GM11168 (cell line): ENCODE results near the gene FAM234A.
"Not testable (repeated sequence)": the region's sequence is repeated elsewhere in the genome, so short reads cannot be mapped to it uniquely, and the experiment has no call there.

Experiments
- in situ Hi-C: fragments of 300-500 bp; cut with MboI; formaldehyde crosslinking; loops from one replicate; pipeline ENCODE4 v1.12.0; 2022; ENCODE audit warnings: low sequenced_read_pairs; ENCODE audit not compliant: unreplicated experiment

The FAM234A gene

GRCh38 chr16:234468-235305, at the start of gene FAM234A:
TSS of gene FAM234A (plus strand) at chr16:234821. CDS start at chr16:254414, 19,593 bp downstream.
- in situ Hi-C loops, result no loop called here

DNA sequence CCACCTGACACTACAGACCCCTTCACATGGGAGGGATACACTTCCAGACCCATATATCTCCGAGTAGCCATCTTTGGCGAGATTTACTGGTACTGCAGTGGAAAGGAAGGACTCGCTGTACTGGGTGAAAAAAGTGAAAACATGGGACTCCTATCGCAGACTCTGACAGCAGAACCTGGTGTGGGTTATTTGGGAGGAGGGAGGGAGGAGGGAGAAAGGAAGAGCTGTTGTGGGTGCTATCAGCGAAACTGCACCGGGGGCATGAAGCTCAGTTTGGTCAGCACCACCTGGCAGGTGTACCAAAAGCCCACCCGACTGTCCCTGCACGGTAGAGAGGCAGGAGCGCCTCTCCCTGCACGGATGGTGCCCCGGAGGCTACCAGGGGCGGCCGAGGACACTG, 49.4 kb upstream of the FAM234A start:
- in situ Hi-C loops, result no loop called here

DNA sequence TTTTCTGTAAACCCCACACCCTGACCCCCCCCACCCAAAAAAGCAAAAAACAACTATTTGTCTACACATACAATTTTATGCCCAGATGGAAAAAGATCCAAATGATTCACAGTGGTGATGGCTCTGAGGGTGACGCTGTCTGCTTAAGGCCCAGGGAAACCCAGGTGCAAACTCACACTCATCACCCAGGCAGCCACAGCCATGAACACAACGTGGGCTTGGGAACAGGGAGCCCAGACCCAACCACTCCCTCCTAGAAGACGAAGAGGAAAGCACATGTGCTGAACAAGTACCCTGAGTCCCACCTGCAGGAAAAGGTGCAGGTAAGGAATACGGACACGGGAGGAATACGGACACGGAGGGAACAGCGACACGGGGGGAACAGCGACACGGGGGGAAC, 48.9 kb upstream of the FAM234A start:
- in situ Hi-C loops, result no loop called here

- in situ Hi-C loops, result no loop called here
Measured at GRCh38 chr16:187330-187729, 47.3 kb upstream of the FAM234A start.

DNA sequence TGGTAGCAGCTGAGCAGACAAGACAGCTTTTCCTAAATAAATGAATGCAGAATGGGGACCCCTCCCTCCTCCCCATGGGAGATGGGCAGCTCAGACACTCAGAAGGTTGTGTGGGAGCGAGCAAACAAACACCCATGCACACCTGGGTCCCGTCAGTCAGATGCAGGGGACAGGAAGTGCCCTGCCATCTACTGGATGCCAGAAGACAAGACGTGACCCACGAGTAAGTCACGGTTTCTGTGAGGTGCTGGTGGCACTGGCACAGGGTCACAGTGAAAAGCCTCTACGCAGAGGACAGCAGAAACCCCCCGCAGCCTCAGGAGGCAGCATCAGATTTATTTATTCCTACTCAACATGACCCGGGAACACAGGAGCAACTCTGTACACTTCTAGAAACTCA, 45.9 kb upstream of the FAM234A start:
- in situ Hi-C loops, result no loop called here

DNA sequence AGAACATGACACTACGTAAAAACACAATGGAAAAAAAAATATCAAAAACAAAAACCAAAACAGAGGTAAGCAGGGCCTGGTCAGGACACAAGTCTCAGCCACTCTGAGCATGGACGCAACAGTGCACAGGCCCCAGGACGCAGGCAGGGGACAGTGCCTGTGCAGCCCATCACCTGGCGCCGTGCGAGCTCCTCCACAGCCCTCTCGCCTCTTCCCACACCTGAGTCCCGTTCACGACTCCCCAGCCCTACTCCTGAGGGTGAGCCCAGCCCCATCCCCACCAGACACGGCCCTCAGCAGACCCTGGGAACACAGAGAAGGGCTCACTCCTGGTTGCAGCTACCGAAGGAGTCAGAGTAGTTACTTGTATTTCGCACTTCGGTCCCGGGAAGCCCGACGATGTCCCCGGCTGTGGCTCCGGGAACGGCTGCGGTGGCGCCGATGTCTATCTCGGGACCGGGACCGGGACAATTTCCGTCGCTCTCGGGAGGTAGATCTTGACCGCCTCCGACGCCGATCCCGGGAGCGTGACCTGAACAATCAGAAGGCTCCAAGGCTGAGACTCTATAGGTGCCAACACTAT, 44.9 kb upstream of the FAM234A start:
- in situ Hi-C loops, result no loop called here

DNA sequence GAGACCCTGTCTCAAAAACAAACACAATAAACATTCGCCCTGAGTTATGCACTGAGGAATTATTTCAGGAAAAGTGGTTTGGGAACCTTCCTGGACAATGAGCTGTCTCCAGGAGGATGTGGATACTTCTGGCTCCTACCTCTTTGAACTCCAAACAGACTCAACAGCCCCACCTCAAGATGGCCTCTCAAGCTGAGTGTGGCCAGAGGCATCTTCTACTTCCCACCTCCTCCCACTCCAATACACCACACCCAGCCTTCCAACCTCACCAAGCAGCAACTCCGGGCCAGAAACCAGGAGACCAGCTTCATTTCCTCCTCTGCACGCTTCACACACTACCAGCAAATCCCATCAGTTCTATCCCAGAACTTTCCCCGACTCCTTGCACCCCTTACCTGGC, 42.8 kb upstream of the FAM234A start:
- in situ Hi-C loops, result no loop called here

GRCh38 chr16:192686-193085, 41.9 kb upstream of the FAM234A start:
- in situ Hi-C loops, result no loop called here

GRCh38 chr16:193441-193840, 41.2 kb upstream of the FAM234A start:
- in situ Hi-C loops, result no loop called here

- in situ Hi-C loops, result no loop called here
Measured at GRCh38 chr16:194516-194915, 40.1 kb upstream of the FAM234A start.

- in situ Hi-C loops, result no loop called here
Measured at GRCh38 chr16:200388-200787, 34.2 kb upstream of the FAM234A start.

DNA sequence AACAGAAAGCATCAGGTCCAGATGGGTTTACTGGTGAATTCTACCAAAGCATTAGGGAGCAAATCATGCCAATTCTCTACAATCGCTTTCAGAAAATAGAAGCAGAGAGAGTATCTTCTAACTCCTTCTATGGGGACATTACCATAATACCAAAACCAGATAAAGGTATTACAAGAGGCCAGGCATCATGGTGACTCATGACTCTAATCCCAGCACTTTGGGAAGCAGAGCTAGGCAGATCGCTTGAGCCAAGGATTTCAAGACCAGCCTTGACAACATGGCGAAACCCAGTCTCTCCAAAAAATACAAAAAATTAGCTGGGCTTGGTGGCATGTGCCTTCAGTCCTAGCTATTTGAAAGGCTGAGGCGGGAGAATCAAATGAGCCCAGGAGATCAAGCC, 31.4 kb upstream of the FAM234A start:
- in situ Hi-C loops, result no loop called here

- in situ Hi-C loops, result not testable (repeated sequence)
Measured at GRCh38 chr16:204046-204445, 30.6 kb upstream of the FAM234A start.

DNA sequence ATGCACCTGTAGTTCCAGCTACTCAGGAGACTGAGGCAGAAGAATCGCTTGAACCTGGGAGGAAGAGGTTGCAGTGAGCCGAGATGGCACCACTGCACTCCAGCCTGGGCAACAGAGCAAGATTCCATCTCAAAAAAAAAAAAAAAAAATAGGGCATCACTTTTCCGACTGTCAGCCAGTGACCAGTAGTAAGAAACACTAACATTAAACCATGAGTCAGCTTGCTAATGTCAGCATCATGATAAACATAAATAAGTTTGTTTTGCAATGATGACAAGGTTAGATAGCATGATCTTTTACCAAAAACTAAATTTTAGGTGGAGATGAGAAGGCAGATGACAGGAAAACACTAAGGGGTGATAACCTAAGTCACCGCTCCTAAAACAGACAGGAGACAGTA, 25.3 kb upstream of the FAM234A start:
- in situ Hi-C loops, result not testable (repeated sequence)

- in situ Hi-C loops, result not testable (repeated sequence)
Measured at GRCh38 chr16:211631-212180, 22.9 kb upstream of the FAM234A start.

DNA sequence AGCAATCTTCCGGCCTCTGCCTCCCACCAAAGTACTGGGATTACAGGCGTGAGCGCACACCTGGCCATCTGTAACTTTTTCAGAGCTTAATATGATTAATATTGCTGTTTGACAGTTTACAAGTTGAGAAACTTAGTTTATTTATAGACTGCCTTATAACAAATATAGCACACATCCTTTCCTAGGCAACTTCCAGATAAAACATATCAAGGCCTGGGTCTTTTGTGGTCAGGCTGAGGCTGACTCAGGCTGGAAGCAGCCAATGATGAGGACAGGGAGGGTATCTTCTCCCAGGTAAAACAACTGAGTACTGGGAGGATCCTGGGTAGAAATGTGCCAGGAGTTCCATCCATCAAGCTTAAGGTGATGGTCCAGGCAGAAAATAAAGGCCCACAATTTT, 21.6 kb upstream of the FAM234A start:
- in situ Hi-C loops, result no loop called here

DNA sequence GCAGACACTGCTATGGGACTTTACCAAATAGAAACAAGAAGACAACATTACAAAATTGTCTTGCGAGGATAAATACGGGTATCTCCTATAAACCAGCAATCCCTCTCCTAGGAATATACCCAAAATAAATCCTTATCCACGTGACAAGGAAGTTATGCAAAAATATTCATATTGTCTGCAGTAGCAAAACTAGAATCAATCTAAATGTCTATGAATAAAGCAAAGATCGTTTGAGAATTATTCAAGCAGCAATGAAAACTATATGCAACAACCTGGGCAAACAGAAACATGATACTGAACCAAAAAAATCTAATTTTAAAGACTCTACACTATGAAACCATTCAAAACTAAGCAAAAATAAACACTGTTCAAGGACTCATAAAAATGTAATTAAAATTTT, 14.6 kb upstream of the FAM234A start:
- in situ Hi-C loops, result loop anchor here (10.0 kb wide), 1 partner anchor 145 kb away; no protein-coding TSS in a partner anchor

DNA sequence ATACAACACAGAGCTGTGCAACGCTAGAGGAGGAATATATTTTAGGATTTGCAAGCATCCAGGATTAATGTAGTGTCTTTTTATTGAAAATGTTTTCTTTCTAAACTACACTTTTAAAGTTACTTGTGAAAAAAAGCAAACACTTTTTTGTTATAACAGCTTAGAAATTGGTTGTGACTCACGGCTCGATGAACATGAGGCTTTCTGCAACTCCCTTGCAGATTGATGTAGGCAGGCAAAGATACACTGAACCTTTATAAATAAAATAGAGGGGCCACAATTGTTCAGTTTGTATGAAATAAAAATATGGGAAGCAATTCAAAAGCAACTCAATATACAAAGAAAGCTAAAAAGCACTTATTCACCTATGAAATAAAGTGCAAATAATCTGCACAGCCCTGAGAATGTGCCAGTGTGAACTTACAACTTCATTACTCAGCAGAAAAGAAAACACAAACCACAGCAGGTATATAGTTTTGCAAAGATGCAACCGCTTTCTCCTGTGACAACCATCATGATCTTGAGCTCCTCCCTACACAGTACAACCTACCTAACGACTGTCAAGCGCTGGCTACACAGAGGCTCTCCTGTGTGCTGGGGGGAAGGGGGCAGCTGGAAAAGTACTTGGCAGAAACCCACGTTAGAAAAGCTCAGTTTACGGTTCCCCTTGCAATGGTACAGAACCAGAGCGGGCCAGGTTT, 6.3 kb upstream of the FAM234A start:
- in situ Hi-C loops, result loop anchor here (10.0 kb wide), 1 partner anchor 136 kb away; no protein-coding TSS in a partner anchor

DNA sequence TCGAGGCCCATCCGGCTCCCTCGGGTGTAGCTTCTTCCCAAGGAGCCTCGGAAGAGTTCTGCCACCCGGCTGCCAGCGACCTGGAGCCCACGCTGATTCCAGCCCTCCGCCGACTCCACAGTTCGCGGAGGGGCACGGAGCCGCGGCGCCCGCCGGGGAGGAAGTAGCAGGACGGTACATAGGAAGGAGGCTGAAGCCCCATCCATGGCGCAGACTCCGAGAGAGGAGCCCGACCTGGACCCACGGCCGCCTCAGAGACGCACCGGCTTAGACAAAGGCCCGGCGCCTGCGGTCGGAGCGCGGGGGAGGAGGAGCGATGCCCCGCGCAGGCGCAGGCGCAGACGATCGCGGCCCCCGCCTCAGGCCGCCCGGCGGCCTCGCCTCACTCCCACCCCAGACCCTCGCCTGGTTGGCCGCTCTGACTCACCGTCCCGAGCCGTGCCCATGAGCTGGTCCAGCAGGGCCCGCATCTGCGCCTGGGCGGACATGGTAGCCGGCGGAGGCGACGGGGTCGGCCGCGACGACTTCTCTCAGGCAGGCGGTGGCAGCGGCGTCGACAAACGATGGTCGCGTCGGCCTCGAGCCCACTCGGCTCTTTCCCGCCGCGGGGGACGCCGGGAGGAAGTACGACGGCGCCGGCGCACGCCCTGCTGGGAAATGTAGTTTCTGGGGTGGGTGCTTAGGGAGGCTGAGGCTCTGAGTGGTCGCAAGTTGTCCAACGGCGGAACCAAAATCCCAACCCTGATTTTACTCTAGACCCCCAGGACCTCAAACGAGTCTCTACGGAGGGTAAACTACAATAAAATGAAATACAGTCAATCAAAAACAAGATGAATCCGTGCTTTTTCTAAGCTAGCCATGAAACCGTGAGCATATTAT, 5.5 kb upstream of the FAM234A start, which contains the start of gene LUC7L:
Gene LUC7L (minus strand): TSS at position 598 of the 879 bp plus-strand sequence. CDS start 110 bp downstream, at position 488.
- in situ Hi-C loops, result loop anchor here (10.0 kb wide), 1 partner anchor 136 kb away; no protein-coding TSS in a partner anchor
